Measurements from ENCODE around the gene KCNJ9. TPM values are rescaled to one million over a fixed set of nuclear protein-coding genes. Genes with fewer than 3 reads are reported as not detected.
A peak's percentile ranks its signal among the peaks of the same experiment; 100 is the strongest.

The KCNJ9 gene
- total RNA-seq, 1 experiment from 2014 or later, result 0.09 TPM

GRCh38 chr1:160056648-160057169 is 24.6 kb upstream of the KCNJ9 start (continued):
- no peak for TF ChIP-seq HMGXB4 (CRISPR knock-in tag; IDR thresholded peaks at IDR 0.05)
- TF ChIP-seq SMAD4 (CRISPR knock-in tag; IDR thresholded peaks at IDR 0.05), result no peak
- no peak for TF ChIP-seq FOXJ3 (CRISPR knock-in tag; IDR thresholded peaks at IDR 0.05; ENCODE audit: borderline replicate concordance)

GRCh38 chr1:160058087-160058486 is 23.3 kb upstream of the KCNJ9 start:
- Mint-ChIP-seq H3K4me3 (no peak overlapping the region), H3K27ac (no peak overlapping the region), H3K9me3 (no peaks in the 10 kb centered on the region), H3K4me1 (peaks cover 18% of the 10 kb centered on the region), H3K27me3 (ENCODE audit: low read depth) (peaks cover 7% of the 10 kb centered on the region), H3K36me3 (no peaks in the 10 kb centered on the region)
- POLR2A ChIA-PET, result interaction anchor here (0.9 kb wide), 1 partner anchor 21 kb away, joined by 5 read pairs; no protein-coding TSS in a partner anchor
- CTCF ChIA-PET, result interaction anchor here (0.6 to 31.0 kb wide), 22 partner anchors 11 to 234 kb away, joined by 3 to 978 read pairs (median 4); partner anchors contain the start of genes CASQ1, IGSF8, KCNJ10 and KCNJ9
- DNase-seq (ENCODE audit: low spot score), result no peak
- peak; percentile 53 for ATAC-seq
- no peak for TF ChIP-seq RELA (CRISPR knock-in tag; IDR thresholded peaks at IDR 0.05; ENCODE audit: borderline replicate concordance)

- no peak overlapping the region for H3K27ac Mint-ChIP-seq
- no peaks in the 10 kb centered on the region for H3K9me3 Mint-ChIP-seq
- ATAC-seq, result peak; percentile 75
- H3K27me3 Mint-ChIP-seq (ENCODE audit: low read depth), result peaks cover 11% of the 10 kb centered on the region
- DNase-seq (ENCODE audit: low spot score), result peak; percentile 51
- CTCF ChIA-PET, result interaction anchor here (1.0 to 31.0 kb wide), 4 partner anchors 12 to 54 kb away, joined by 6 to 978 read pairs (median 492); partner anchors contain the start of genes ATP1A2, KCNJ10 and KCNJ9
- no peaks in the 10 kb centered on the region for H3K36me3 Mint-ChIP-seq
- POLR2A ChIA-PET, result interaction anchor here (1.0 kb wide), 1 partner anchor 9 kb away, joined by 3 read pairs; the partner anchor contains the start of gene KCNJ10
- H3K4me1 Mint-ChIP-seq, result peaks cover 19% of the 10 kb centered on the region
- no peak overlapping the region for H3K4me3 Mint-ChIP-seq
- TF ChIP-seq ZNF232 (CRISPR knock-in tag; IDR thresholded peaks at IDR 0.05), result no peak
- no peak for TF ChIP-seq MXD4 (CRISPR knock-in tag; IDR thresholded peaks at IDR 0.05; ENCODE audit: borderline replicate concordance)
- no peak for TF ChIP-seq OVOL2 (CRISPR knock-in tag; IDR thresholded peaks at IDR 0.05; ENCODE audit: borderline replicate concordance)
- TF ChIP-seq SMAD3 (CRISPR knock-in tag; IDR thresholded peaks at IDR 0.05; ENCODE audit: borderline replicate concordance), result no peak
- no peak for TF ChIP-seq ELF4 (CRISPR knock-in tag; IDR thresholded peaks at IDR 0.05; ENCODE audit: low read depth)
- TF ChIP-seq, protein P1, sequence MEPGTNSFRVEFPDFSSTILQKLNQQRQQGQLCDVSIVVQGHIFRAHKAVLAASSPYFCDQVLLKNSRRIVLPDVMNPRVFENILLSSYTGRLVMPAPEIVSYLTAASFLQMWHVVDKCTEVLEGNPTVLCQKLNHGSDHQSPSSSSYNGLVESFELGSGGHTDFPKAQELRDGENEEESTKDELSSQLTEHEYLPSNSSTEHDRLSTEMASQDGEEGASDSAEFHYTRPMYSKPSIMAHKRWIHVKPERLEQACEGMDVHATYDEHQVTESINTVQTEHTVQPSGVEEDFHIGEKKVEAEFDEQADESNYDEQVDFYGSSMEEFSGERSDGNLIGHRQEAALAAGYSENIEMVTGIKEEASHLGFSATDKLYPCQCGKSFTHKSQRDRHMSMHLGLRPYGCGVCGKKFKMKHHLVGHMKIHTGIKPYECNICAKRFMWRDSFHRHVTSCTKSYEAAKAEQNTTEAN (CRISPR knock-in tag; IDR thresholded peaks at IDR 0.05), result no peak
- TF ChIP-seq, protein P2, sequence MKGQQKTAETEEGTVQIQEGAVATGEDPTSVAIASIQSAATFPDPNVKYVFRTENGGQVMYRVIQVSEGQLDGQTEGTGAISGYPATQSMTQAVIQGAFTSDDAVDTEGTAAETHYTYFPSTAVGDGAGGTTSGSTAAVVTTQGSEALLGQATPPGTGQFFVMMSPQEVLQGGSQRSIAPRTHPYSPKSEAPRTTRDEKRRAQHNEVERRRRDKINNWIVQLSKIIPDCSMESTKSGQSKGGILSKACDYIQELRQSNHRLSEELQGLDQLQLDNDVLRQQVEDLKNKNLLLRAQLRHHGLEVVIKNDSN (CRISPR knock-in tag; IDR thresholded peaks at IDR 0.05), result no peak
- TF ChIP-seq, protein P3, sequence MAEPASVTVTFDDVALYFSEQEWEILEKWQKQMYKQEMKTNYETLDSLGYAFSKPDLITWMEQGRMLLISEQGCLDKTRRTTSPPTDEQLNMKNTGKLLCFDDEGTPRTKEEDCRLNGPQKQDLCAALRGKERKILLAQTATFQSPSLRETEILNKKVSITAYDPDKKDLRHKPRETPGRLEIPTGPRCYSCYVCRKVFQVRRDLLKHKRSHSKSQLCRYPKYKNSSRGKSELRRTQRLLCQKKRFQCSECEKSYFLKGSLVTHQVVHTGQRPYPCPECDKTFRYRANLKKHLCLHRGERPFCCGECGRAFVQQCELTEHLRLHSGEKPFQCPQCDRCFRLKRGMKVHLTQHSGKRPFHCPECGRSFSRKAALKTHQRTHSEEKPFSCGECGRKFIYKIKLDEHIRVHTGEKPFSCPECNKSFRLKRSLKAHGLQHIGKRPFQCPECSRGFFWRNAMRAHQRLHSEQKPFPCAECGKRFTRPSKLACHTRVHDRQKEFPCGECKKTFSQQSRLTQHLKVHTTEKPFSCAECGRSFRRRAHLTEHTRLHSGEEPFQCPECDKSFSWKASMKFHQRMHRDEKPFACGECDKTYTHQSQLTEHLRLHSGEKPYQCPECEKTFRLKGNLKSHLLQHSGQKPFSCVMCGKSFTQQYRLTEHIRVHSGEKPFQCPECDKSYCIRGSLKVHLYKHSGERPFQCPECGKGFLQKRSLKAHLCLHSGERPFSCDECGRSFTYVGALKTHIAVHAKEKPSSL (CRISPR knock-in tag; conservative IDR thresholded peaks at IDR 0.05), result no peak
- TF ChIP-seq ESRRA (CRISPR knock-in tag; IDR thresholded peaks at IDR 0.05; ENCODE audit: borderline replicate concordance), result no peak
- TF ChIP-seq ZBTB21 (CRISPR knock-in tag; IDR thresholded peaks at IDR 0.05; ENCODE audit: borderline replicate concordance), result no peak
- TF ChIP-seq PRDM15 (CRISPR knock-in tag; IDR thresholded peaks at IDR 0.05), result no peak
- TF ChIP-seq, protein P4, sequence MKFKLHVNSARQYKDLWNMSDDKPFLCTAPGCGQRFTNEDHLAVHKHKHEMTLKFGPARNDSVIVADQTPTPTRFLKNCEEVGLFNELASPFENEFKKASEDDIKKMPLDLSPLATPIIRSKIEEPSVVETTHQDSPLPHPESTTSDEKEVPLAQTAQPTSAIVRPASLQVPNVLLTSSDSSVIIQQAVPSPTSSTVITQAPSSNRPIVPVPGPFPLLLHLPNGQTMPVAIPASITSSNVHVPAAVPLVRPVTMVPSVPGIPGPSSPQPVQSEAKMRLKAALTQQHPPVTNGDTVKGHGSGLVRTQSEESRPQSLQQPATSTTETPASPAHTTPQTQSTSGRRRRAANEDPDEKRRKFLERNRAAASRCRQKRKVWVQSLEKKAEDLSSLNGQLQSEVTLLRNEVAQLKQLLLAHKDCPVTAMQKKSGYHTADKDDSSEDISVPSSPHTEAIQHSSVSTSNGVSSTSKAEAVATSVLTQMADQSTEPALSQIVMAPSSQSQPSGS (CRISPR knock-in tag; IDR thresholded peaks at IDR 0.05; ENCODE audit: borderline replicate concordance, low read depth), result no peak
- no peak for TF ChIP-seq JUN (CRISPR knock-in tag; IDR thresholded peaks at IDR 0.05)
- no peak for TF ChIP-seq CBFB (CRISPR knock-in tag; IDR thresholded peaks at IDR 0.05; ENCODE audit: low read depth)
- no peak for TF ChIP-seq ZNF423 (CRISPR knock-in tag; IDR thresholded peaks at IDR 0.05)
- no peak for TF ChIP-seq NR3C1 (CRISPR knock-in tag; conservative IDR thresholded peaks at IDR 0.05; ENCODE audit: low read depth)
Observed at GRCh38 chr1:160061369-160062229, 19.7 kb upstream of the KCNJ9 start.
